Ascending aorta (tissue), 2 donors: ENCODE measurements around the gene SYNGR3. TPM values are rescaled to one million over a fixed set of nuclear protein-coding genes. Genes with fewer than 3 reads are reported as not detected.
"Not testable (repeated sequence)": the region's sequence is repeated elsewhere in the genome, so short reads cannot be mapped to it uniquely, and the experiment has no call there.

Experiments used
- DNase-seq, 2 donors: peaks; one replicate each; pipeline ENCODE4 v3.0.0-alpha.2; 2019; ENCODE audit warnings: low spot score in 2 of 2
- H3K27ac ChIP-seq, 2 donors: fragments of 200-600 bp; sonication (generic); one replicate each; pipeline ENCODE4 v1.5.1; 2016 to 2017; ENCODE audit warnings: mild to moderate bottlenecking in 1 of 2
- H3K27me3 ChIP-seq: fragments of 200-600 bp; sonication (generic); one replicate; pipeline ENCODE4 v1.5.1; 2017
- H3K36me3 ChIP-seq, 2 donors: fragments of 200-600 bp; sonication (generic); one replicate each; pipeline ENCODE4 v1.5.1; 2016
- H3K4me1 ChIP-seq, 2 donors: fragments of 200-600 bp; sonication (generic); one replicate each; pipeline ENCODE4 v1.5.1; 2016 to 2017; ENCODE audit warnings: mild to moderate bottlenecking in 1 of 2
- H3K4me3 ChIP-seq, 2 donors: fragments of 200-600 bp; sonication (generic); one replicate each; pipeline ENCODE4 v1.5.1; 2016 to 2017; ENCODE audit warnings: mild to moderate bottlenecking in 1 of 2
- H3K9me3 ChIP-seq, 2 donors: fragments of 200-600 bp; sonication (generic); one replicate each; pipeline ENCODE4 v1.5.1; 2016
- CTCF ChIP-seq, 3 experiments: fragments of 200-600 bp in 2 of 3; fragments of 450-650 bp in 1 of 3; sonication (generic) in 2 of 3; IDR thresholded peaks; one replicate each; pipeline ENCODE4 v1.5.1; 2016 to 2019; ENCODE audit warnings: antibody characterized with exemption in 3 of 3, mild to moderate bottlenecking in 1 of 3, moderate library complexity in 1 of 3
- intact Hi-C: fragments of 100-400 bp; cut with DNase I; formaldehyde crosslinking; loops from one replicate; pipeline ENCODE4 v1.15.1; 2023
- total RNA-seq: library from RNA; depleted of rRNA; stranded (reverse); fragments of >200 nt; gene quantifications from one replicate; pipeline ENCODE4 v1.1.0, GENCODE V29; 2016

The SYNGR3 gene
- total RNA-seq, 1 donor from 2014 or later = 0.32 TPM

- TF ChIP-seq CTCF (IDR thresholded peaks at IDR 0.05) = no peak
- Histone ChIP-seq H3K9me3 (no peaks in the 10 kb centered on the region), H3K27me3 (no peaks in the 10 kb centered on the region), H3K36me3 (no peaks in the 10 kb centered on the region), H3K4me3 (peak within 1 kb of the TSS; percentile 75 to 94), H3K4me1 (peaks cover 17 to 28% of the 10 kb centered on the region in 2 donors), H3K27ac (peak within 1 kb of the TSS; percentile 89)
- intact Hi-C loops = no loop called here
- peak in 1 of 2 donors; percentile 89 for DNase-seq
These were observed 20.2 kb downstream of the SYNGR3 start, which contains the start of gene ZNF598 for GRCh38 chr16:2009791-2010510. ZNF598 (minus strand) TSS chr16:2009821.

- not testable (repeated sequence) for DNase-seq, H3K27ac ChIP-seq
These were observed 22.0 kb downstream of the SYNGR3 start for GRCh38 chr16:2011726-2012125.

GRCh38 chr16:2013527-2013926, 23.8 kb downstream of the SYNGR3 start:
- intact Hi-C loops = no loop called here
- H3K4me1 ChIP-seq = peaks cover 9 to 10% of the 10 kb centered on the region in 2 donors
- DNase-seq = no peak
- H3K9me3 ChIP-seq = no peaks in the 10 kb centered on the region
- H3K27ac ChIP-seq = no peak overlapping the region
- H3K36me3 ChIP-seq = no peaks in the 10 kb centered on the region
- H3K27me3 ChIP-seq = no peaks in the 10 kb centered on the region
- no peak overlapping the region for H3K4me3 ChIP-seq
- TF ChIP-seq CTCF (IDR thresholded peaks at IDR 0.05) = no peak

More at GRCh38 chr16:2011726-2012125, 22.0 kb downstream of the SYNGR3 start:
- H3K27me3 ChIP-seq, H3K4me3 ChIP-seq, intact Hi-C loops, H3K9me3 ChIP-seq, H3K36me3 ChIP-seq: not testable (repeated sequence)
- H3K4me1 ChIP-seq = peaks cover 17 to 24% of the 10 kb centered on the region in 2 donors

- H3K4me1 ChIP-seq = peaks cover 3% of the 10 kb centered on the region in 2 donors
- H3K36me3 ChIP-seq = no peaks in the 10 kb centered on the region
- H3K27ac ChIP-seq = no peak overlapping the region
- DNase-seq = no peak
- no peak for TF ChIP-seq CTCF (IDR thresholded peaks at IDR 0.05)
- no peaks in the 10 kb centered on the region for H3K27me3 ChIP-seq
- H3K9me3 ChIP-seq = no peaks in the 10 kb centered on the region
- intact Hi-C loops = no loop called here
- H3K4me3 ChIP-seq = no peak overlapping the region
These were observed 25.6 kb downstream of the SYNGR3 start for GRCh38 chr16:2015117-2015946.

GRCh38 chr16:2015947-2016208, 26.1 kb downstream of the SYNGR3 start:
- no peak for DNase-seq
- no peak for TF ChIP-seq CTCF (IDR thresholded peaks at IDR 0.05)
- Histone ChIP-seq H3K27ac (no peak overlapping the region), H3K4me3 (no peak overlapping the region), H3K36me3 (no peaks in the 10 kb centered on the region), H3K9me3 (no peaks in the 10 kb centered on the region), H3K4me1 (peaks cover 0 to 3% of the 10 kb centered on the region in 2 donors), H3K27me3 (no peaks in the 10 kb centered on the region)
- intact Hi-C loops = no loop called here

- Histone ChIP-seq H3K9me3 (no peaks in the 10 kb centered on the region), H3K4me1 (peaks cover 0 to 3% of the 10 kb centered on the region in 2 donors), H3K36me3 (no peaks in the 10 kb centered on the region), H3K27ac (no peak overlapping the region), H3K4me3 (no peak overlapping the region), H3K27me3 (no peaks in the 10 kb centered on the region)
- intact Hi-C loops = no loop called here
- DNase-seq = no peak
- TF ChIP-seq CTCF (IDR thresholded peaks at IDR 0.05) = peak in 1 of 3 experiments; percentile 26
These were observed 26.7 kb downstream of the SYNGR3 start for GRCh38 chr16:2016407-2016922.
